ENCODE measurements around the gene HRNR.
"Not testable (repeated sequence)": the region's sequence is repeated elsewhere in the genome, so short reads cannot be mapped to it uniquely, and the experiment has no call there.

DNA sequence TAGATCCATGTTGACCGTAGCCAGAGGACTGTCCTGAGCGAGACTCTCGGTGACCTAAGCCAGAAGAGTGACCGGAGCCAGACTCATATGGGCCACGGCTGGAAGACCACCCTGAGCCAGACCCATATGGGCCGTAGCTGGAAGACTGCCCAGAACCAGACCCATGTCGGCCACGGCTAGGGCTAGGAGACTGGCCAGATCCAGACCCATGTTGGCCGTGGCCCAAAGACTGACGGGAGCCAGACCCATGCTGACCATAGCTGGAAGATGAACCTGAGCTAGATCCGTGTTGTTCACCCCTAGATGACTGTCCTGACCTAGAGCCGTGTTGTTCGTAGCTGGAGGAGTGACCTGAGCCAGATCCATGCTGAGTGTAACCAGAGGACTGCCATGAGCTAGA lies 8.4 kb downstream of the HRNR start:
- TF ChIP-seq, protein P1, sequence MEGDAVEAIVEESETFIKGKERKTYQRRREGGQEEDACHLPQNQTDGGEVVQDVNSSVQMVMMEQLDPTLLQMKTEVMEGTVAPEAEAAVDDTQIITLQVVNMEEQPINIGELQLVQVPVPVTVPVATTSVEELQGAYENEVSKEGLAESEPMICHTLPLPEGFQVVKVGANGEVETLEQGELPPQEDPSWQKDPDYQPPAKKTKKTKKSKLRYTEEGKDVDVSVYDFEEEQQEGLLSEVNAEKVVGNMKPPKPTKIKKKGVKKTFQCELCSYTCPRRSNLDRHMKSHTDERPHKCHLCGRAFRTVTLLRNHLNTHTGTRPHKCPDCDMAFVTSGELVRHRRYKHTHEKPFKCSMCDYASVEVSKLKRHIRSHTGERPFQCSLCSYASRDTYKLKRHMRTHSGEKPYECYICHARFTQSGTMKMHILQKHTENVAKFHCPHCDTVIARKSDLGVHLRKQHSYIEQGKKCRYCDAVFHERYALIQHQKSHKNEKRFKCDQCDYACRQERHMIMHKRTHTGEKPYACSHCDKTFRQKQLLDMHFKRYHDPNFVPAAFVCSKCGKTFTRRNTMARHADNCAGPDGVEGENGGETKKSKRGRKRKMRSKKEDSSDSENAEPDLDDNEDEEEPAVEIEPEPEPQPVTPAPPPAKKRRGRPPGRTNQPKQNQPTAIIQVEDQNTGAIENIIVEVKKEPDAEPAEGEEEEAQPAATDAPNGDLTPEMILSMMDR (conservative IDR thresholded peaks at IDR 0.05 in 1 of 2, IDR thresholded peaks at IDR 0.05 in 1 of 2; ENCODE audit: extremely low read depth in 1 of 2, insufficient read depth in 1 of 2, low read depth in 1 of 2, low read length in 2 of 2): not testable (repeated sequence)
- not testable (repeated sequence) for TF ChIP-seq EZH2 (IDR thresholded peaks at IDR 0.05; ENCODE audit: borderline replicate concordance, low read length)
